GM18517 (cell line): ENCODE measurements around the gene CYP4A22.
"Not testable (repeated sequence)": the region's sequence is repeated elsewhere in the genome, so short reads cannot be mapped to it uniquely, and the experiment has no call there.

Experiments used
- ATAC-seq: cut with Tn5 transposase; IDR thresholded peaks from one replicate; pipeline ENCODE4 v1.9.1; 2021; ENCODE audit warnings: mild to moderate bottlenecking, moderate library complexity; ENCODE audit not compliant: unreplicated experiment

Gene CYP4A22

GRCh38 chr1:47137198-47137597, at the start of gene CYP4A22:
CYP4A22 (plus strand) TSS chr1:47137441; CDS start chr1:47137486, 45 bp downstream.
- ATAC-seq, result no peak

- ATAC-seq, result not testable (repeated sequence)
These were observed 47.9 kb upstream of the CYP4A22 start for GRCh38 chr1:47089356-47089755.

- not testable (repeated sequence) for ATAC-seq
These were observed 45.8 kb upstream of the CYP4A22 start for GRCh38 chr1:47091476-47091875.

- no peak for ATAC-seq
These were observed 32.4 kb upstream of the CYP4A22 start for GRCh38 chr1:47104816-47105215.

- no peak for ATAC-seq
These were observed 30.4 kb upstream of the CYP4A22 start for GRCh38 chr1:47106792-47107191.

GRCh38 chr1:47107851-47108574, 29.2 kb upstream of the CYP4A22 start:
- not testable (repeated sequence) for ATAC-seq

- not testable (repeated sequence) for ATAC-seq
These were observed 27.8 kb upstream of the CYP4A22 start for GRCh38 chr1:47109482-47109881.

GRCh38 chr1:47113178-47113577, 24.1 kb upstream of the CYP4A22 start:
- ATAC-seq, result no peak

GRCh38 chr1:47121039-47121438, 16.2 kb upstream of the CYP4A22 start:
- ATAC-seq, result not testable (repeated sequence)

GRCh38 chr1:47124834-47125233, 12.4 kb upstream of the CYP4A22 start:
- not testable (repeated sequence) for ATAC-seq

GRCh38 chr1:47126997-47127396, 10.2 kb upstream of the CYP4A22 start:
- not testable (repeated sequence) for ATAC-seq

GRCh38 chr1:47128221-47128620, 9.0 kb upstream of the CYP4A22 start:
- no peak for ATAC-seq

GRCh38 chr1:47128854-47129253, 8.4 kb upstream of the CYP4A22 start:
- not testable (repeated sequence) for ATAC-seq

- ATAC-seq, result not testable (repeated sequence)
These were observed 7.6 kb upstream of the CYP4A22 start for GRCh38 chr1:47129489-47130230.

GRCh38 chr1:47132665-47133064, 4.6 kb upstream of the CYP4A22 start:
- ATAC-seq, result not testable (repeated sequence)

GRCh38 chr1:47137925-47138615, 829 bp downstream of the CYP4A22 start:
- no peak for ATAC-seq

- ATAC-seq, result not testable (repeated sequence)
These were observed 3.1 kb downstream of the CYP4A22 start for GRCh38 chr1:47140358-47140757.

- not testable (repeated sequence) for ATAC-seq
These were observed 6.4 kb downstream of the CYP4A22 start for GRCh38 chr1:47143654-47144053.

- not testable (repeated sequence) for ATAC-seq
These were observed 9.3 kb downstream of the CYP4A22 start for GRCh38 chr1:47146495-47146894.

- ATAC-seq, result no peak
These were observed 10.0 kb downstream of the CYP4A22 start for GRCh38 chr1:47147047-47147785.

GRCh38 chr1:47149162-47149561, 11.9 kb downstream of the CYP4A22 start:
- ATAC-seq, result not testable (repeated sequence)
